Thyroid gland (tissue), 4 donors: ENCODE results near the gene APOC4.

Experiments used
- POLR2A ChIP-seq, 2 donors: fragments of 450-650 bp; IDR thresholded peaks; one replicate each; pipeline ENCODE4 v1.6.1; 2017; ENCODE audit warnings: antibody characterized with exemption in 2 of 2, mild to moderate bottlenecking in 2 of 2, moderate library complexity in 1 of 2
- TF ChIP-seq, protein P1 (sequence below), 6 experiments: fragments of 200-600 bp in 3 of 6; fragments of 450-650 bp in 3 of 6; sonication (generic) in 3 of 6; IDR thresholded peaks; one replicate each; pipeline ENCODE4 v1.5.1; 2016 to 2019; ENCODE audit warnings: antibody characterized with exemption in 6 of 6, mild to moderate bottlenecking in 2 of 6, inconsistent platforms in 1 of 6, moderate library complexity in 1 of 6

DNA sequence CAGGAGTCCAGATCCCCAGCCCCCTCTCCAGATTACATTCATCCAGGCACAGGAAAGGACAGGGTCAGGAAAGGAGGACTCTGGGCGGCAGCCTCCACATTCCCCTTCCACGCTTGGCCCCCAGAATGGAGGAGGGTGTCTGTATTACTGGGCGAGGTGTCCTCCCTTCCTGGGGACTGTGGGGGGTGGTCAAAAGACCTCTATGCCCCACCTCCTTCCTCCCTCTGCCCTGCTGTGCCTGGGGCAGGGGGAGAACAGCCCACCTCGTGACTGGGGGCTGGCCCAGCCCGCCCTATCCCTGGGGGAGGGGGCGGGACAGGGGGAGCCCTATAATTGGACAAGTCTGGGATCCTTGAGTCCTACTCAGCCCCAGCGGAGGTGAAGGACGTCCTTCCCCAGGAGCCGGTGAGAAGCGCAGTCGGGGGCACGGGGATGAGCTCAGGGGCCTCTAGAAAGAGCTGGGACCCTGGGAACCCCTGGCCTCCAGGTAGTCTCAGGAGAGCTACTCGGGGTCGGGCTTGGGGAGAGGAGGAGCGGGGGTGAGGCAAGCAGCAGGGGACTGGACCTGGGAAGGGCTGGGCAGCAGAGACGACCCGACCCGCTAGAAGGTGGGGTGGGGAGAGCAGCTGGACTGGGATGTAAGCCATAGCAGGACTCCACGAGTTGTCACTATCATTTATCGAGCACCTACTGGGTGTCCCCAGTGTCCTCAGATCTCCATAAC, 36.4 kb upstream of the APOC4 start, which contains the start of gene APOE:
- TF ChIP-seq, protein P1, sequence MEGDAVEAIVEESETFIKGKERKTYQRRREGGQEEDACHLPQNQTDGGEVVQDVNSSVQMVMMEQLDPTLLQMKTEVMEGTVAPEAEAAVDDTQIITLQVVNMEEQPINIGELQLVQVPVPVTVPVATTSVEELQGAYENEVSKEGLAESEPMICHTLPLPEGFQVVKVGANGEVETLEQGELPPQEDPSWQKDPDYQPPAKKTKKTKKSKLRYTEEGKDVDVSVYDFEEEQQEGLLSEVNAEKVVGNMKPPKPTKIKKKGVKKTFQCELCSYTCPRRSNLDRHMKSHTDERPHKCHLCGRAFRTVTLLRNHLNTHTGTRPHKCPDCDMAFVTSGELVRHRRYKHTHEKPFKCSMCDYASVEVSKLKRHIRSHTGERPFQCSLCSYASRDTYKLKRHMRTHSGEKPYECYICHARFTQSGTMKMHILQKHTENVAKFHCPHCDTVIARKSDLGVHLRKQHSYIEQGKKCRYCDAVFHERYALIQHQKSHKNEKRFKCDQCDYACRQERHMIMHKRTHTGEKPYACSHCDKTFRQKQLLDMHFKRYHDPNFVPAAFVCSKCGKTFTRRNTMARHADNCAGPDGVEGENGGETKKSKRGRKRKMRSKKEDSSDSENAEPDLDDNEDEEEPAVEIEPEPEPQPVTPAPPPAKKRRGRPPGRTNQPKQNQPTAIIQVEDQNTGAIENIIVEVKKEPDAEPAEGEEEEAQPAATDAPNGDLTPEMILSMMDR (IDR thresholded peaks at IDR 0.05): no peak
- TF ChIP-seq POLR2A (IDR thresholded peaks at IDR 0.05): no peak
